Stimulated activated CD4-positive, alpha-beta T cell treated with anti-CD3 and anti-CD28 coated beads, TNF-alpha, amount 100 ng/mL, for 24 hours (primary cell): ENCODE measurements around the gene LEUTX.
"Not testable (repeated sequence)": the region's sequence is repeated elsewhere in the genome, so short reads cannot be mapped to it uniquely, and the experiment has no call there.

Experiments used
- DNase-seq, 3 experiments: peaks; one replicate each; pipeline ENCODE4 v3.0.0-alpha.2; 2020; ENCODE audit warnings: low read depth in 3 of 3

Gene LEUTX

DNA sequence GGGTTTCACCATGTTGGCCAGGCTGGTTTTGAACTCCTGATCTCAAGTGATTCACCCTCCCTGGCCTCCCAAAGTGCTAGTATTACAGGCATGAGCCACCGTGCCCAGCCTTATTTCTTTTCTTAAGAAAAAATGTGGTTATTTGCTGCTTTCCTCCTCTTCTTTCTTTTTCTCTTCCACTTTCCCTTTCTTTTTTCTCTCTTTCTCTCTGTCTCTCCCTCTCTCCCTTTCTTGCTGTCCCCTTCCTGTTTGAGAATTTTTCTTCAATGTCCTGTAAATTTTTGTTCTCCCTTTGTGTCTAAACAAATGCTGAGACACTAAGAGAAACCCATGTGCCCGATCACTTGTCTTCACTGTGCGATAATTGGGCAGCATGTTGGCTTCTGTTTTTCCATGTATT lies 2.2 kb downstream of the LEUTX start:
- DNase-seq: no peak

DNA sequence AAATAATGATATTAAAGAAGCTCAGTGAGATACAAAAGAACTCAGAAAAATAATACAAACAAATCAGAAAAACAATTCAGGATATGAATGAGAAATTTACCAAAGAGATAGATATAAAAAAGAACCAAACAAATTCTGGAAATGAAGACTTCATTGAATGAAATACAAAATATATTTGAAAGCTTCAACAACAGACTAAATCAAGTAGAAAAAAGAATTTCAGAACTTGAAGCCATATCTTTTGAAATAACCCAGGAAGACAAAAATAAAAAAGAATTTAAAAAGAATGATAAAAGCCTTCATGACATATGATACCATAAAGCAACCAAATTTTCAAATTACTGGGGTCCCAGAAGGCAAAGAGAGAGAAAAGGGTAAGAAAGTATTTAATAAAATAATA lies 9.6 kb downstream of the LEUTX start:
- no peak for DNase-seq

- DNase-seq: peak; percentile 46 to 69 (median 50)
These were observed 14.4 kb downstream of the LEUTX start for GRCh38 chr19:39792999-39793546.

DNA sequence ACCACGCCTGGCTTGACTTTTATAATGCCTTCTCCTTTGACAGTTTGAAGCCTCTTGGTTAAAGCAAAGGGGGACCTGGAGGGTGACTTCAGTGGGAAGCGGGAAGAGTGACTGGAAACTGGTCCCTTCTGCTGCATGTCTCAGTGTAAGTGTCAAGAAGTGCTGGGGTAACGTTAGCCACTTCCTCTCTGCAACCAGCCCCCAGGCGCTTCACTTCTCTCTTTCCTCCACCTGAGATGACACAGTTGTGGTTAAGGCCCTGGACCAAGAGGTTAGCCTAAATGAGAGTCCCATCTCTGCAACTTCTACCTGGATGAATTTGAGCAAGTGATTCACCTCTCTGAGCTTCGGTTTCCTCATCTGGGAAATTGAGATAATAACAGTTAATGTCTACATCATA lies 16.3 kb downstream of the LEUTX start:
- DNase-seq: no peak

DNA sequence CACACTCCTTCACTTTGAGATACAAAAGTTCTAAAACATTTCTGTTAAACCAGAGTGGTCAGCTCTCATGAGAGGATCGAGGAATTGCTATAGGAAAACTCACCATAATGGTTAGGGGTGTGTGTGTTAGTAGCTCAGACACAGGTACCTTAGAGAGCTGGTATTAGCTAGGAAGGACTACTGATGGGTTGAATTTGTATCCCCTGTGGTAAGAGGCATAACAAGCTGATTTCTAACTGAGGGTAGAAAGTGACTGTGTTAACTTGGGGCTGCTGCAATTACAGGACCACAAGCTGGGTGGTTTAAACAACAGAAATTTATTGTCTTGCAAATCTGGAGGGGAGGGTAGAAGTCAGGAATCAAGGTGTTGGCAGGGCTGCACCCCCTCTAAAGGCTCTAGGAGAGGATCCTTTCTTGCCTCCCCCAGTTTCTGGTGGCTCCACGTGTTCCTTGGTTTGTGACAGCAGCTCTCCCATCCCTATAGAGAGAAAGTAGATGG lies 17.4 kb downstream of the LEUTX start:
- no peak for DNase-seq

DNA sequence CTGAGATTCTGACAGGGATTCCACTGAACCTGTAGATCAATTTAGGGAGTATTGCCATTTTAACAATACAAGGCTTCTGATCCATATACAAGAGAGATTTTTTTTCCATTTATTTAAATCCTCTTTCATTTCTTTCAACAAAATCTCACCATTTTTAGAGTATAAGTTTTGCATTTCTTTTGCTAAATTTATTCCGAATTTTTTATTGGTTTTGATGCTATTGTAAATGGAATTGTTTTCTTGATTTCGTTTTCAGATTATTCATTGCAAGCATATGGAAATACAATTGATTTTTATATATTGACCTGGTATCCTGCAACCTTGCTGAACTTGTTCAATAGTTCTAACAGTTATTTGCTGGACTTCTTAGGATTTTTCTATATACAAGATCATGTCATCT lies 18.4 kb downstream of the LEUTX start:
- DNase-seq: no peak

DNA sequence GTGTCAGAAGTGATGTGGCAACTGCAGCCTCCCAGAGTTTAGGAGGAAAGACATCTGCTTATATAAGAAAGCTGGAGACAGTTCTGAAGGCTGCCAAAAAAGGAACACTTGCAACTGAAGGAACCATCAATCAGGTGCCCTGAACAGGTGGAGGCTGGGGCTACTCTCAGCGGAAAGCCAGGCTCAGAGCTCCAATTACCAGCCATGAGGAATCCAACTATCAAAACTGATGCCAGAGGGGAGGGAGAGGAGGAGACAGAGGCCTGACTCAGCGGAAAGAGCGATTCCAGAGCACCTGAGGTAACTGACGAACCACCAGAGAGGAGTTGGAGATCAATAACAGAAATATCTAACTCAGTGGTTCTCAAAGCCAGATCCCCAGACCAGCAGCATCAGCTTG lies 24.3 kb downstream of the LEUTX start:
- no peak for DNase-seq

GRCh38 chr19:39805104-39805503 lies 26.4 kb downstream of the LEUTX start:
- no peak for DNase-seq

GRCh38 chr19:39807846-39808364 lies 29.3 kb downstream of the LEUTX start:
- DNase-seq: no peak

- DNase-seq: not testable (repeated sequence)
These were observed 30.0 kb downstream of the LEUTX start for GRCh38 chr19:39808688-39809087.

DNA sequence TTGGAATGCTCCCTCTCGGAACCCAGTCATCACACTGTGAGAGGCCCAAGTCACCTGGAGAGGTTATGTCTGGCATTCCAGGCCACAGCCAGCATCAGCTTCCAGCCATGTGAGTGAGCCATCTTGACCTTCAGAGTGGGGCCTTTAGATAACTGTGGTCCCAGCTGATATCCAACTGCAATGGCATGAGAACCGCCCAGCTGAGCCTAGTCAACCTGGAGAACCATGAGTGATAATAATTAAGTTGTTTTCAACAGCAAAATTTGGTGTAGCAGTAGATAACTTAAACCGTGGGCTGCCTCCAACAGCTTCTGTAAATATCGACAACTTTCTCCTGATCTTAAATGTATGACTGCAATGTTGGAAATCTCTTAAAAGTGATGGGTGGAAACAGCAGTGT lies 30.7 kb downstream of the LEUTX start:
- no peak for DNase-seq

- no peak for DNase-seq
These were observed 31.8 kb downstream of the LEUTX start for GRCh38 chr19:39810424-39810823.

GRCh38 chr19:39811064-39811463 lies 32.4 kb downstream of the LEUTX start:
- no peak for DNase-seq

DNA sequence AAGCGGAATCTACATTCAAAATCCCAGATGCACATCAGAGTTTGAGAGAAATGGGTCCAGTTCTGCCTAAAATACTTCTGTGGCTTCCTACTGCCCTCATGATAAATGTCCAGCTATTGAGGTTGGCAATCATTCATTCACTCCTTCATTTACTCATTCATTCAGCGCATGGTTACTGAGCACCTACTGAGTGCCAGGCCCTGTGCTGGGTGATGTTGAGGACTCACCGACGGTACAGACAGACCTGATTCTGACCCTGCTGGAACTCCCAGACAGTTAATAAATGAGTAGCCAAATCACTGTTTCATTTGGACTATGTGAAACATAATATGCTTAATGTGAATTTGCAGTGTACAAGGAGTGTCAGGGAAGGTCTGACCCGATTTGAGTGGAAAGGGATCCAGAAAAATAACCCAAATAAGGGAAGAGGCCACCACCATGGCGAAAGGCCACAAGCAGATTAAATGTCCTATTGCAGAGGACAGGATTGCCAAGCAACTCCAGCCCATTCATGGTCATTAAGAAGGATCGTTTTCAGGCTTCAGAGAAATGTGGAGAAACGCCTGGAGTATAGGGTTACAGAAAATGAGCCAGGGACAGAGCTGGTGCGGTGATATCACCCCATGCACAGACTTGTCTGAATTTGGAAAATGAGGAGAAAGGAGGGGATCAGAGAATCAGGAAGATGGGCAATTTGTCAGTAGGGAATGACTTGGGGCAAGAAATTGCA lies 34.8 kb downstream of the LEUTX start:
- DNase-seq: no peak

DNA sequence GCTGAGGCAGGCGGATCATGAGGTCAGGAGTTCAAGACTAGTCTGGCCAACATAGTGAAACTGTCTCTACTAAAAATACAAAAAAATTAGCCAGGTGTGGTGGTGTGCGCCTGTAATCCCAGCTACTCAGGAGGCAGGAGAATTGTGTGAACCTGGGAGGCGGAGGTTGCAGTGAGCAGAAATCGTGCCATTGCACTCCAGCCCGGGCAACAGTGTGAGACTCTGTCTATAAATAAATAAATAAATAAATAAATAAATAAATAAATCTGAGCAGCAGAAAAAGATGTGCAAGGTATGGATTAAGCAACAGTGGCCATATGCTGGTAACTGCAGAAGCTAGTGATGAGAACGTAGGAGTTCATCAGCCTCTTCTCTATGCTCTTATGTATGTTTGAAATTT lies 35.5 kb downstream of the LEUTX start:
- not testable (repeated sequence) for DNase-seq

GRCh38 chr19:39814595-39814994 lies 35.9 kb downstream of the LEUTX start:
- no peak for DNase-seq

DNA sequence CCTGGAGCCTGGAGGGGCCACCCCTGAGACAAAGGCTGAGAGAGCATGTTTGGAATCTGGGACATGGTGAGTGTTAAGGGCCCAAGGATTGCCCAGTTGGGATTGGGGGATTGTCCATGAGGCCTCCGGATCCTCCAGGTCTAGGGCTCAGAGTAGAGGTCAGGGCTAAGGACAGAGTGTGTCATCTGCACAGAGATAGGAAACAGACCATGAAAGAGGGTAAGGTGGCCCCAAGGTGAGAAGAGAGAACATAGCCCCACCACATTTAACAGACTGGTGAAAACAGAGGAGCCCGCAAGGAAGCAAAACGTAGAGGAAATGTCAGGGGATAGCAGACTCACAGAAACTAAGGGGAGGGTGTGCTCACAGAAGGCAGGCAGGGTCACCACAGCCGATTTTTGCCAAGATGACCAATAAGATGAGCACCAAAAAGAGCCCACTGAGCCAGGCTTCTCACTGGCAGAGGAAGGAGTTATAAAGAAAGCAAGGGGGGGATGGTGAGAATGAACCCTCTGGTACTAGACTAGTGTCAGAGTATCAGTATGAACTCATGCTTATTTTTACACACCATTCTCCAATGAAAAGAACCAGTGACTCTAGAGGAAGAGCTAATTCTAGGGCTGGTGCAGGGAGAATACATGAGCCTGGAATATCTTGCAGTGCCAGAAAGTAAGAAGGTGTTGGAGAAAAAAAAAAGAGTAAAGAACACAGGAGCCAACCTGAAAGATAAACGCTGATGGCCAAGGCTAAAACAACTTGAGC lies 37.8 kb downstream of the LEUTX start:
- DNase-seq: no peak

- no peak for DNase-seq
These were observed 39.4 kb downstream of the LEUTX start for GRCh38 chr19:39817888-39818561.

DNA sequence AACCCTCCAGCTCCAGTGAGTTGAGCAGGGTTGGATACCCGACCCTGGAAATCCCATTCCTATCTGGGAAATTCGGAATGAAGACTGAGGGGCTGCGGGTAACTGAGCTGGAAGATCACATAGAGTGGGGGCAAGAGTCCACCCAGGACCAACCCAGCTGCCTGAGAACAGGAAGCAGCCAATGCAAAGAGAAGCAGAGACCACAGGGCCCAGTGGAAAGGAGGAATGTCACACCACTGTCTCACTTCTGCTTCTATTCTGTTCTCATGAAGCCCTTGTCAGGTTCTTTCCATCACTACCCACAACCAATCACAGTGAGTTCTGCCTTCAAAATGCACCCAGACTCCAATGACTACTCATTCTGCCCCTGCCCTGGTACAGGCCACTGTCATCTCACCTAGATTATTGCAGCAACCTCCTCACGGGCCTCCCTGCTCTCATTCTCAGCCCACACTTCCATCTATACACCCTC lies 40.0 kb downstream of the LEUTX start:
- no peak for DNase-seq

DNA sequence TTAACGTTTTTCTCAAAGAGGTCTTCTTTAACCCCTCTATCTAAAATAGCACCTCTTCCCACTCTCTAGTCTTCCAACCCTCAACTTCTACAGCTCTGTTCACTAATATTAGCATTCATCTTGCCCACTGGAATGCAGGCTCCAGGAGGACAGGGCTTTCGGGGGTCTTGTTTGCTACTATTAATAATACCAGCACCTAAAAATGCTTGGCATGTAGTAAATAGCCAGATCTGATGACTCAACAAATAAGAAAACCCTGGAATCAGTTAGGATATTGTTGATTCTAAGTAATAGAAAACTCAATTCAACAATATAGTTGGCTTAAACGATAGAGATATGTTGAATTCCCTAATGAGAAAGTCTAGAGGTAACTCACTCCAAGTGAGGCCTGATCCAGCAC lies 41.1 kb downstream of the LEUTX start:
- no peak for DNase-seq

GRCh38 chr19:39820696-39821095 lies 42.0 kb downstream of the LEUTX start:
- no peak for DNase-seq

DNA sequence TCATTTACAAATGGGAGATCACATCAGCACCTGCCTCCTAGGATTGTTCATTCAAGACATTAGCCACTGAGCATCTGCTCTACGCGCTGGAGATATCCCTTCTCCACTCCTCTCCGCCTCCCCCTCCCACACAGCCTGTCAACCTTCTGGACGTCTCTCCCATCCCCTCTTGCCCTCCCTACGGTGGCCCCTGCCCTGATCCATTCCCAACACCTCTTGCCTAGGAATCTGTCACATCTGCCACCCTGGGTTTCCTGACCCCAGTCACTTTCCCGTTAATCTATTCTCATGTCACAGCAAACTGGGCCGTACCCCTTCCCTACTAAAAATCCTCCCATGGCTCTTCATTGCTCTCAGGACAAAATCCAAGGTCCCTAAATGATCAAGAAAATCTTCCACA lies 45.0 kb downstream of the LEUTX start:
- no peak for DNase-seq
